Lower lobe of right lung (tissue), 2 donors: ENCODE results near the gene MAN2A1. TPM values are rescaled to one million over a fixed set of nuclear protein-coding genes. Genes with fewer than 3 reads are reported as not detected.

Experiments used
- ATAC-seq, 2 donors: fragments of 200-7000 bp; cut with Tn5 transposase; one replicate each; pipeline ENCODE4 v1.9.1; 2020 to 2022; ENCODE audit warnings: mild to moderate bottlenecking in 2 of 2, moderate library complexity in 2 of 2
- DNase-seq: peaks from one replicate; pipeline ENCODE4 v3.0.0-alpha.2; 2020
- H3K27ac ChIP-seq: fragments of 200-600 bp; one replicate; pipeline ENCODE4 v1.8.0; 2022
- H3K27me3 ChIP-seq: fragments of 200-600 bp; one replicate; pipeline ENCODE4 v1.8.0; 2022; ENCODE audit warnings: low read depth
- H3K36me3 ChIP-seq: fragments of 200-600 bp; one replicate; pipeline ENCODE4 v1.8.0; 2022; ENCODE audit warnings: mild to moderate bottlenecking
- H3K4me1 ChIP-seq: fragments of 200-600 bp; one replicate; pipeline ENCODE4 v1.8.0; 2022
- H3K4me3 ChIP-seq: fragments of 200-600 bp; one replicate; pipeline ENCODE4 v1.8.0; 2022; ENCODE audit warnings: mild to moderate bottlenecking
- H3K9me3 ChIP-seq: fragments of 200-600 bp; one replicate; pipeline ENCODE4 v1.8.0; 2022
- CTCF ChIP-seq: fragments of 200-600 bp; IDR thresholded peaks from one replicate; pipeline ENCODE4 v1.8.0; 2022; ENCODE audit warnings: antibody characterized with exemption, mild to moderate bottlenecking
- intact Hi-C: fragments of 100-400 bp; cut with DNase I; formaldehyde crosslinking; loops from one replicate; pipeline ENCODE4 v1.11.0; 2022
- total RNA-seq: library from RNA; stranded (reverse); fragmentation: NEBNext Ultra II Directional; extraction: Animal tissue kit (Norgen Biotek cat#: 25700); gene quantifications from one replicate; pipeline ENCODE4 v1.2.1, GENCODE V29; 2021
- donor health status: DM: no; HTN: yes; CAD: no; lungs with severe emphysema.

The MAN2A1 gene
- total RNA-seq, 1 donor from 2014 or later = 42.9 TPM

GRCh38 chr5:109713453-109713852, 23.7 kb downstream of the MAN2A1 start:
- no peak for ATAC-seq
- TF ChIP-seq CTCF = no peak
- H3K4me3 ChIP-seq = no peak overlapping the region
- intact Hi-C loops = no loop called here
- peaks cover 8% of the 10 kb centered on the region for H3K36me3 ChIP-seq
- no peak for DNase-seq
- H3K9me3 ChIP-seq = no peaks in the 10 kb centered on the region
- no peaks in the 10 kb centered on the region for H3K4me1 ChIP-seq
- H3K27ac ChIP-seq = no peak overlapping the region
- H3K27me3 ChIP-seq = no peaks in the 10 kb centered on the region

GRCh38 chr5:109714592-109714991, 24.9 kb downstream of the MAN2A1 start:
- Histone ChIP-seq H3K4me1 (no peaks in the 10 kb centered on the region), H3K36me3 (peaks cover 8% of the 10 kb centered on the region), H3K4me3 (no peak overlapping the region), H3K27me3 (no peaks in the 10 kb centered on the region), H3K27ac (no peak overlapping the region), H3K9me3 (no peaks in the 10 kb centered on the region)
- ATAC-seq = no peak
- no peak for TF ChIP-seq CTCF
- intact Hi-C loops = no loop called here
- DNase-seq = no peak

- no peak for ATAC-seq
- no peak for TF ChIP-seq CTCF
- no peak for DNase-seq
Observed at GRCh38 chr5:109718216-109718615, 28.5 kb downstream of the MAN2A1 start.

GRCh38 chr5:109718632-109719031, 28.9 kb downstream of the MAN2A1 start:
- intact Hi-C loops = no loop called here
- no peak overlapping the region for H3K27ac ChIP-seq
- no peak overlapping the region for H3K4me3 ChIP-seq
- H3K9me3 ChIP-seq = no peaks in the 10 kb centered on the region
- ATAC-seq (no peak), DNase-seq (no peak)
- peaks cover 8% of the 10 kb centered on the region for H3K36me3 ChIP-seq
- no peaks in the 10 kb centered on the region for H3K27me3 ChIP-seq
- no peaks in the 10 kb centered on the region for H3K4me1 ChIP-seq
- no peak for TF ChIP-seq CTCF

More at GRCh38 chr5:109718216-109718615, 28.5 kb downstream of the MAN2A1 start:
- no peaks in the 10 kb centered on the region for H3K4me1 ChIP-seq
- intact Hi-C loops = no loop called here
- H3K9me3 ChIP-seq = no peaks in the 10 kb centered on the region
- H3K27me3 ChIP-seq = no peaks in the 10 kb centered on the region
- no peak overlapping the region for H3K4me3 ChIP-seq
- no peak overlapping the region for H3K27ac ChIP-seq
- peaks cover 8% of the 10 kb centered on the region for H3K36me3 ChIP-seq

- peaks cover 8% of the 10 kb centered on the region for H3K36me3 ChIP-seq
- H3K27me3 ChIP-seq = no peaks in the 10 kb centered on the region
- intact Hi-C loops = no loop called here
- H3K4me1 ChIP-seq = no peaks in the 10 kb centered on the region
- TF ChIP-seq CTCF = no peak
- no peak overlapping the region for H3K4me3 ChIP-seq
- ATAC-seq = no peak
- no peak overlapping the region for H3K27ac ChIP-seq
- H3K9me3 ChIP-seq = no peaks in the 10 kb centered on the region
- no peak for DNase-seq
Observed at GRCh38 chr5:109719978-109720377, 30.3 kb downstream of the MAN2A1 start.

- no peak for ATAC-seq
- H3K4me3 ChIP-seq = no peak overlapping the region
Observed at GRCh38 chr5:109721741-109722140, 32.0 kb downstream of the MAN2A1 start.

More at GRCh38 chr5:109721741-109722140, 32.0 kb downstream of the MAN2A1 start:
- no peak for DNase-seq
- H3K27ac ChIP-seq = no peak overlapping the region
- no peak for TF ChIP-seq CTCF
- H3K9me3 ChIP-seq = no peaks in the 10 kb centered on the region
- no peaks in the 10 kb centered on the region for H3K27me3 ChIP-seq
- intact Hi-C loops = no loop called here
- peaks cover under 1% of the 10 kb centered on the region for H3K36me3 ChIP-seq
- H3K4me1 ChIP-seq = no peaks in the 10 kb centered on the region
